ENCODE data around the gene FARS2.

GRCh38 chr6:5512422-5512821, 251.1 kb downstream of the FARS2 start:
- TF ChIP-seq REST (IDR thresholded peaks at IDR 0.05; ENCODE audit: borderline replicate concordance) (no peak), POLR2AphosphoS5 (IDR thresholded peaks at IDR 0.05) (no peak), RAD21 (conservative IDR thresholded peaks at IDR 0.05) (no peak)
- TF ChIP-seq, protein P1, sequence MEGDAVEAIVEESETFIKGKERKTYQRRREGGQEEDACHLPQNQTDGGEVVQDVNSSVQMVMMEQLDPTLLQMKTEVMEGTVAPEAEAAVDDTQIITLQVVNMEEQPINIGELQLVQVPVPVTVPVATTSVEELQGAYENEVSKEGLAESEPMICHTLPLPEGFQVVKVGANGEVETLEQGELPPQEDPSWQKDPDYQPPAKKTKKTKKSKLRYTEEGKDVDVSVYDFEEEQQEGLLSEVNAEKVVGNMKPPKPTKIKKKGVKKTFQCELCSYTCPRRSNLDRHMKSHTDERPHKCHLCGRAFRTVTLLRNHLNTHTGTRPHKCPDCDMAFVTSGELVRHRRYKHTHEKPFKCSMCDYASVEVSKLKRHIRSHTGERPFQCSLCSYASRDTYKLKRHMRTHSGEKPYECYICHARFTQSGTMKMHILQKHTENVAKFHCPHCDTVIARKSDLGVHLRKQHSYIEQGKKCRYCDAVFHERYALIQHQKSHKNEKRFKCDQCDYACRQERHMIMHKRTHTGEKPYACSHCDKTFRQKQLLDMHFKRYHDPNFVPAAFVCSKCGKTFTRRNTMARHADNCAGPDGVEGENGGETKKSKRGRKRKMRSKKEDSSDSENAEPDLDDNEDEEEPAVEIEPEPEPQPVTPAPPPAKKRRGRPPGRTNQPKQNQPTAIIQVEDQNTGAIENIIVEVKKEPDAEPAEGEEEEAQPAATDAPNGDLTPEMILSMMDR (IDR thresholded peaks at IDR 0.05; ENCODE audit: poor library complexity, severe bottlenecking), result no peak
